ENCODE data around the gene ZMYM1. TPM values are rescaled to one million over a fixed set of nuclear protein-coding genes. Genes with fewer than 3 reads are reported as not detected.
"Not testable (repeated sequence)": the region's sequence is repeated elsewhere in the genome, so short reads cannot be mapped to it uniquely, and the experiment has no call there.

The ZMYM1 gene
- total RNA-seq, 4 donors from 2014 or later, result 3.7 to 23.3 (median 6.9) TPM

GRCh38 chr1:35143737-35144508 is 64.7 kb downstream of the ZMYM1 start:
- ATAC-seq (ENCODE audit: low FRiP score) (no peak), DNase-seq (ENCODE audit: low spot score) (no peak)
- no peak for TF ChIP-seq CTCF (IDR thresholded peaks at IDR 0.05)

GRCh38 chr1:35145892-35146549 is 66.8 kb downstream of the ZMYM1 start:
- not testable (repeated sequence) for DNase-seq (ENCODE audit: low spot score); ATAC-seq (ENCODE audit: low FRiP score)

- DNase-seq (ENCODE audit: low spot score) (no peak), ATAC-seq (ENCODE audit: low FRiP score) (no peak)
- no peak for TF ChIP-seq CTCF (IDR thresholded peaks at IDR 0.05)
Measured at GRCh38 chr1:35151220-35151619, 72.0 kb downstream of the ZMYM1 start.

- DNase-seq (ENCODE audit: low spot score) (no peak), ATAC-seq (ENCODE audit: low FRiP score) (no peak)
- TF ChIP-seq CTCF (IDR thresholded peaks at IDR 0.05), result no peak
Measured at GRCh38 chr1:35164893-35165292, 85.7 kb downstream of the ZMYM1 start.

Other genes with a start within 250 kb of the ZMYM1 start
- 10 to 100 TPM; 34.0 to 65.4 (median 42.1) TPM for gene SMIM12, start 219.6 kb upstream of the ZMYM1 start, total RNA-seq
- gene DLGAP3, start 149.7 kb upstream of the ZMYM1 start, total RNA-seq, result under 1 TPM; 0.25 to 0.84 (median 0.30) TPM
- 10 to 100 TPM; 31.5 to 61.0 (median 48.8) TPM for gene TMEM35B, start 94.0 kb upstream of the ZMYM1 start, total RNA-seq
- 10 to 100 TPM in 3 of 4 donors, 1 to 10 TPM in 1; 8.0 to 21.4 (median 12.8) TPM for gene ZMYM6, start 47.4 kb upstream of the ZMYM1 start, total RNA-seq
- gene SFPQ, start 113.8 kb downstream of the ZMYM1 start, total RNA-seq, result 100 to 1,000 TPM; 182 to 432 (median 259) TPM
- 10 to 100 TPM; 31.7 to 38.3 (median 33.9) TPM for gene ZMYM4, start 189.3 kb downstream of the ZMYM1 start, total RNA-seq